ENCODE results near the gene POLR2L. TPM values are rescaled to one million over a fixed set of nuclear protein-coding genes. Genes with fewer than 3 reads are reported as not detected.

The POLR2L gene
- total and polyA plus RNA-seq, 2 of the 13 experiments (the other 11 are each of a cell fraction or from before 2014, with no cell fraction given), result 104 to 114 TPM

DNA sequence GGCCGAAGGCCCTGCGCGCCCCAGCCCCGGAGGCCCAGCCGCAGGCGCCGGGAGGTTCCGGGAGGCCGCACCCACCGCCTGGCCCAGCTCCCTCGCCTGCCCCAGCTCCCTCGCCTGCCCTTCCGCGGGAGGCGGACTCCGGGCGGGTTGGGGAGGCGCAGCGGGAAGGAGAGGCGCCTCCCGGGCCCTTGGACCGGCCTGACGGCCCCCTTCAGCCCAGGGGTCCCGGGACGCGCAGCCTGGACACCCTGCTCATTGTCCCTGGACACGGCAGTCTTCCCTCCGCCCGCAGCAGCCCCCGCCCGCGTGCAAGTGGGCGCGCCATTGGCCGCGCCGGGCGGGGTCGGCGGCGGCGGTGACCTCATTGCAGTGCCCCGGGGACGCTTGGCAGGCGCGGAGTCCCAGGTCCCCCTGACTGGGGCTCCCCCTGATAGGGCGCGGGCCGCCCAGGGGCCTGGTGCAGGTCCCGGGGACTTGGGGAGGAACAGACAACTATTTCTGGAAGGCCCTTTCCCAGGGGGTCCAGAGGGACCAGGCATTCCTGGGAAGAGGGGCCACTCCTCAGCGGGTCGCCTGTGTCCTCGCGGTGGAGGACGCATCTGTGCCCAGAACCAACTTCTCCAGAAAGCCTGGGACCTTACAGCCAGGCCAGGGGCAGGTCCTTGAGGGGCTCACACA is 9.1 kb downstream of the POLR2L start (continued):
- TF ChIP-seq SIN3A (IDR thresholded peaks at IDR 0.05; ENCODE audit: borderline replicate concordance, low read depth, low read length) (no peak), ZNF235 (CRISPR knock-in tag; IDR thresholded peaks at IDR 0.05; ENCODE audit: borderline replicate concordance) (no peak), NCOA2 (CRISPR knock-in tag; IDR thresholded peaks at IDR 0.05) (no peak), ZNF331 (CRISPR knock-in tag; IDR thresholded peaks at IDR 0.05) (no peak), EEA1 (CRISPR knock-in tag; IDR thresholded peaks at IDR 0.05; ENCODE audit: borderline replicate concordance) (no peak), HCFC1 (IDR thresholded peaks at IDR 0.05; ENCODE audit: low read depth, low read length) (no peak), NCOA1 (CRISPR knock-in tag; IDR thresholded peaks at IDR 0.05) (no peak), GATA4 (IDR thresholded peaks at IDR 0.05; ENCODE audit: borderline replicate concordance, low read depth) (no peak), SAFB2 (CRISPR knock-in tag; IDR thresholded peaks at IDR 0.05; ENCODE audit: borderline replicate concordance, low read depth) (no peak), ZNF709 (CRISPR knock-in tag; IDR thresholded peaks at IDR 0.05) (no peak), STAG1 (CRISPR knock-in tag; IDR thresholded peaks at IDR 0.05) (no peak), NFRKB (IDR thresholded peaks at IDR 0.05) (no peak), THAP11 (CRISPR knock-in tag; IDR thresholded peaks at IDR 0.05) (no peak), RXRA (CRISPR knock-in tag; IDR thresholded peaks at IDR 0.05) (no peak)
- TF ChIP-seq, protein P1, sequence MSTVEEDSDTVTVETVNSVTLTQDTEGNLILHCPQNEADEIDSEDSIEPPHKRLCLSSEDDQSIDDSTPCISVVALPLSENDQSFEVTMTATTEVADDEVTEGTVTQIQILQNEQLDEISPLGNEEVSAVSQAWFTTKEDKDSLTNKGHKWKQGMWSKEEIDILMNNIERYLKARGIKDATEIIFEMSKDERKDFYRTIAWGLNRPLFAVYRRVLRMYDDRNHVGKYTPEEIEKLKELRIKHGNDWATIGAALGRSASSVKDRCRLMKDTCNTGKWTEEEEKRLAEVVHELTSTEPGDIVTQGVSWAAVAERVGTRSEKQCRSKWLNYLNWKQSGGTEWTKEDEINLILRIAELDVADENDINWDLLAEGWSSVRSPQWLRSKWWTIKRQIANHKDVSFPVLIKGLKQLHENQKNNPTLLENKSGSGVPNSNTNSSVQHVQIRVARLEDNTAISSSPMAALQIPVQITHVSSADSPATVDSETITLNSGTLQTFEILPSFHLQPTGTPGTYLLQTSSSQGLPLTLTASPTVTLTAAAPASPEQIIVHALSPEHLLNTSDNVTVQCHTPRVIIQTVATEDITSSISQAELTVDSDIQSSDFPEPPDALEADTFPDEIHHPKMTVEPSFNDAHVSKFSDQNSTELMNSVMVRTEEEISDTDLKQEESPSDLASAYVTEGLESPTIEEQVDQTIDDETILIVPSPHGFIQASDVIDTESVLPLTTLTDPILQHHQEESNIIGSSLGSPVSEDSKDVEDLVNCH (CRISPR knock-in tag; IDR thresholded peaks at IDR 0.05), result no peak
- TF ChIP-seq, protein P2, sequence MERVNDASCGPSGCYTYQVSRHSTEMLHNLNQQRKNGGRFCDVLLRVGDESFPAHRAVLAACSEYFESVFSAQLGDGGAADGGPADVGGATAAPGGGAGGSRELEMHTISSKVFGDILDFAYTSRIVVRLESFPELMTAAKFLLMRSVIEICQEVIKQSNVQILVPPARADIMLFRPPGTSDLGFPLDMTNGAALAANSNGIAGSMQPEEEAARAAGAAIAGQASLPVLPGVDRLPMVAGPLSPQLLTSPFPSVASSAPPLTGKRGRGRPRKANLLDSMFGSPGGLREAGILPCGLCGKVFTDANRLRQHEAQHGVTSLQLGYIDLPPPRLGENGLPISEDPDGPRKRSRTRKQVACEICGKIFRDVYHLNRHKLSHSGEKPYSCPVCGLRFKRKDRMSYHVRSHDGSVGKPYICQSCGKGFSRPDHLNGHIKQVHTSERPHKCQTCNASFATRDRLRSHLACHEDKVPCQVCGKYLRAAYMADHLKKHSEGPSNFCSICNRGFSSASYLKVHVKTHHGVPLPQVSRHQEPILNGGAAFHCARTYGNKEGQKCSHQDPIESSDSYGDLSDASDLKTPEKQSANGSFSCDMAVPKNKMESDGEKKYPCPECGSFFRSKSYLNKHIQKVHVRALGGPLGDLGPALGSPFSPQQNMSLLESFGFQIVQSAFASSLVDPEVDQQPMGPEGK (CRISPR knock-in tag; IDR thresholded peaks at IDR 0.05), result peak; percentile 52; the same call in 1 of the 2 replicates
- TF ChIP-seq, protein P3, sequence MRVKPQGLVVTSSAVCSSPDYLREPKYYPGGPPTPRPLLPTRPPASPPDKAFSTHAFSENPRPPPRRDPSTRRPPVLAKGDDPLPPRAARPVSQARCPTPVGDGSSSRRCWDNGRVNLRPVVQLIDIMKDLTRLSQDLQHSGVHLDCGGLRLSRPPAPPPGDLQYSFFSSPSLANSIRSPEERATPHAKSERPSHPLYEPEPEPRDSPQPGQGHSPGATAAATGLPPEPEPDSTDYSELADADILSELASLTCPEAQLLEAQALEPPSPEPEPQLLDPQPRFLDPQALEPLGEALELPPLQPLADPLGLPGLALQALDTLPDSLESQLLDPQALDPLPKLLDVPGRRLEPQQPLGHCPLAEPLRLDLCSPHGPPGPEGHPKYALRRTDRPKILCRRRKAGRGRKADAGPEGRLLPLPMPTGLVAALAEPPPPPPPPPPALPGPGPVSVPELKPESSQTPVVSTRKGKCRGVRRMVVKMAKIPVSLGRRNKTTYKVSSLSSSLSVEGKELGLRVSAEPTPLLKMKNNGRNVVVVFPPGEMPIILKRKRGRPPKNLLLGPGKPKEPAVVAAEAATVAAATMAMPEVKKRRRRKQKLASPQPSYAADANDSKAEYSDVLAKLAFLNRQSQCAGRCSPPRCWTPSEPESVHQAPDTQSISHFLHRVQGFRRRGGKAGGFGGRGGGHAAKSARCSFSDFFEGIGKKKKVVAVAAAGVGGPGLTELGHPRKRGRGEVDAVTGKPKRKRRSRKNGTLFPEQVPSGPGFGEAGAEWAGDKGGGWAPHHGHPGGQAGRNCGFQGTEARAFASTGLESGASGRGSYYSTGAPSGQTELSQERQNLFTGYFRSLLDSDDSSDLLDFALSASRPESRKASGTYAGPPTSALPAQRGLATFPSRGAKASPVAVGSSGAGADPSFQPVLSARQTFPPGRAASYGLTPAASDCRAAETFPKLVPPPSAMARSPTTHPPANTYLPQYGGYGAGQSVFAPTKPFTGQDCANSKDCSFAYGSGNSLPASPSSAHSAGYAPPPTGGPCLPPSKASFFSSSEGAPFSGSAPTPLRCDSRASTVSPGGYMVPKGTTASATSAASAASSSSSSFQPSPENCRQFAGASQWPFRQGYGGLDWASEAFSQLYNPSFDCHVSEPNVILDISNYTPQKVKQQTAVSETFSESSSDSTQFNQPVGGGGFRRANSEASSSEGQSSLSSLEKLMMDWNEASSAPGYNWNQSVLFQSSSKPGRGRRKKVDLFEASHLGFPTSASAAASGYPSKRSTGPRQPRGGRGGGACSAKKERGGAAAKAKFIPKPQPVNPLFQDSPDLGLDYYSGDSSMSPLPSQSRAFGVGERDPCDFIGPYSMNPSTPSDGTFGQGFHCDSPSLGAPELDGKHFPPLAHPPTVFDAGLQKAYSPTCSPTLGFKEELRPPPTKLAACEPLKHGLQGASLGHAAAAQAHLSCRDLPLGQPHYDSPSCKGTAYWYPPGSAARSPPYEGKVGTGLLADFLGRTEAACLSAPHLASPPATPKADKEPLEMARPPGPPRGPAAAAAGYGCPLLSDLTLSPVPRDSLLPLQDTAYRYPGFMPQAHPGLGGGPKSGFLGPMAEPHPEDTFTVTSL (CRISPR knock-in tag; IDR thresholded peaks at IDR 0.05; ENCODE audit: borderline replicate concordance), result no peak
- TF ChIP-seq, protein P4, sequence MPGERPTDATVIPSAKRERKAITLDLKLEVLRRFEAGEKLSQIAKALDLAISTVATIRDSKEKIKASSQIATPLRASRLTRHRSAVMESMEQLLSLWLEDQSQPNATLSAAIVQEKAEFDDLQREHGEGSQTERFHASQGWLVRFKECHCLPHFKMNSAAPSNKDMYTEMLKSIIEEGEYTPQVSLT (CRISPR knock-in tag; IDR thresholded peaks at IDR 0.05; ENCODE audit: borderline replicate concordance, low read depth), result no peak
